ENCODE data around the gene STYK1. TPM values are rescaled to one million over a fixed set of nuclear protein-coding genes. Genes with fewer than 3 reads are reported as not detected.

The STYK1 gene
- polyA plus RNA-seq, 3 donors: not detected

GRCh38 chr12:10690906-10691305 is 17.1 kb upstream of the STYK1 start:
- Histone ChIP-seq H3K4me2 (replicated peaks; ENCODE audit: extremely low read depth, low read length, poor library complexity, severe bottlenecking) (no peak overlapping the region), H3K9me3 (replicated peaks in 1 of 2; ENCODE audit: control insufficient read depth in 1 of 2, insufficient read depth in 1 of 2, low read length in 2 of 2) (peaks cover 13 to 16% of the 10 kb centered on the region in 2 donors), H3K27ac (ENCODE audit: low read depth in 1 of 2, low read length in 2 of 2) (no peak overlapping the region), H3K4me1 (ENCODE audit: control insufficient read depth in 1 of 2, insufficient read depth in 2 of 2, low read length in 2 of 2) (no peaks in the 10 kb centered on the region), H3K9ac (ENCODE audit: insufficient read depth, low read length, poor library complexity, severe bottlenecking) (no peak overlapping the region), H3K27me3 (ENCODE audit: control insufficient read depth in 2 of 2, insufficient read depth in 2 of 2, low read length in 2 of 2) (no peaks in the 10 kb centered on the region), H2AFZ (ENCODE audit: insufficient read depth, low read depth, low read length, poor library complexity, severe bottlenecking) (no peak overlapping the region), H3K79me2 (ENCODE audit: insufficient read depth, low read length) (no peaks in the 10 kb centered on the region), H4K20me1 (ENCODE audit: insufficient read depth, low read length) (no peaks in the 10 kb centered on the region), H3K36me3 (replicated peaks in 1 of 2; ENCODE audit: control insufficient read depth in 1 of 2, insufficient read depth in 2 of 2, low read length in 2 of 2) (no peaks in the 10 kb centered on the region), H3K4me3 (replicated peaks in 1 of 3; ENCODE audit: low read depth in 2 of 3, low read length in 3 of 3) (no peak overlapping the region)
- Mint-ChIP-seq H3K27ac (no peak overlapping the region), H3K9me3 (peaks cover 10 to 23% (median 14%) of the 10 kb centered on the region in 7 donors), H3K36me3 (peaks cover 7 to 8% of the 10 kb centered on the region in 2 donors), H3K4me3 (no peak overlapping the region), H3K4me1 (no peaks in the 10 kb centered on the region), H3K27me3 (ENCODE audit: low read depth in 3 of 3) (peaks cover 0 to 2% (median 0%) of the 10 kb centered on the region in 3 donors)
- TF ChIP-seq, protein P1, sequence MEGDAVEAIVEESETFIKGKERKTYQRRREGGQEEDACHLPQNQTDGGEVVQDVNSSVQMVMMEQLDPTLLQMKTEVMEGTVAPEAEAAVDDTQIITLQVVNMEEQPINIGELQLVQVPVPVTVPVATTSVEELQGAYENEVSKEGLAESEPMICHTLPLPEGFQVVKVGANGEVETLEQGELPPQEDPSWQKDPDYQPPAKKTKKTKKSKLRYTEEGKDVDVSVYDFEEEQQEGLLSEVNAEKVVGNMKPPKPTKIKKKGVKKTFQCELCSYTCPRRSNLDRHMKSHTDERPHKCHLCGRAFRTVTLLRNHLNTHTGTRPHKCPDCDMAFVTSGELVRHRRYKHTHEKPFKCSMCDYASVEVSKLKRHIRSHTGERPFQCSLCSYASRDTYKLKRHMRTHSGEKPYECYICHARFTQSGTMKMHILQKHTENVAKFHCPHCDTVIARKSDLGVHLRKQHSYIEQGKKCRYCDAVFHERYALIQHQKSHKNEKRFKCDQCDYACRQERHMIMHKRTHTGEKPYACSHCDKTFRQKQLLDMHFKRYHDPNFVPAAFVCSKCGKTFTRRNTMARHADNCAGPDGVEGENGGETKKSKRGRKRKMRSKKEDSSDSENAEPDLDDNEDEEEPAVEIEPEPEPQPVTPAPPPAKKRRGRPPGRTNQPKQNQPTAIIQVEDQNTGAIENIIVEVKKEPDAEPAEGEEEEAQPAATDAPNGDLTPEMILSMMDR (IDR thresholded peaks at IDR 0.05): no peak
- no CpG with 5 or more reads among the region's 2 CpGs for WGBS (ENCODE audit: insufficient coverage)
- intact Hi-C loops (cut with micrococcal nuclease): no loop called here
- DNase-seq: no peak

- Histone ChIP-seq H3K4me2 (replicated peaks; ENCODE audit: extremely low read depth, low read length, poor library complexity, severe bottlenecking) (no peak overlapping the region), H3K36me3 (replicated peaks in 1 of 2; ENCODE audit: control insufficient read depth in 1 of 2, insufficient read depth in 2 of 2, low read length in 2 of 2) (no peaks in the 10 kb centered on the region), H3K9ac (ENCODE audit: insufficient read depth, low read length, poor library complexity, severe bottlenecking) (no peak overlapping the region), H3K27me3 (ENCODE audit: control insufficient read depth in 2 of 2, insufficient read depth in 2 of 2, low read length in 2 of 2) (no peaks in the 10 kb centered on the region), H4K20me1 (ENCODE audit: insufficient read depth, low read length) (no peaks in the 10 kb centered on the region), H3K4me3 (replicated peaks in 1 of 3; ENCODE audit: low read depth in 2 of 3, low read length in 3 of 3) (no peak overlapping the region), H2AFZ (ENCODE audit: insufficient read depth, low read depth, low read length, poor library complexity, severe bottlenecking) (no peak overlapping the region), H3K27ac (ENCODE audit: low read depth in 1 of 2, low read length in 2 of 2) (no peak overlapping the region), H3K4me1 (ENCODE audit: control insufficient read depth in 1 of 2, insufficient read depth in 2 of 2, low read length in 2 of 2) (no peaks in the 10 kb centered on the region), H3K9me3 (replicated peaks in 1 of 2; ENCODE audit: control insufficient read depth in 1 of 2, insufficient read depth in 1 of 2, low read length in 2 of 2) (peaks cover 13 to 16% of the 10 kb centered on the region in 2 donors), H3K79me2 (ENCODE audit: insufficient read depth, low read length) (no peaks in the 10 kb centered on the region)
- Mint-ChIP-seq H3K27ac (no peak overlapping the region), H3K4me3 (no peak overlapping the region), H3K4me1 (no peaks in the 10 kb centered on the region), H3K9me3 (peaks cover 10 to 23% (median 14%) of the 10 kb centered on the region in 7 donors), H3K36me3 (no peaks in the 10 kb centered on the region), H3K27me3 (ENCODE audit: low read depth in 3 of 3) (peaks cover 0 to 2% (median 0%) of the 10 kb centered on the region in 3 donors)
- 100% methylated on average over 1 of the region's 2 CpGs for WGBS (ENCODE audit: insufficient coverage)
- TF ChIP-seq, protein P1 (IDR thresholded peaks at IDR 0.05): no peak
- DNase-seq: no peak
- intact Hi-C loops (cut with micrococcal nuclease): no loop called here
These were observed 15.3 kb upstream of the STYK1 start for GRCh38 chr12:10689146-10689545.

Data from CD14-positive monocyte (primary cell).